Esophagus (tissue), 2 donors: ENCODE results near the gene NOL12. TPM values are rescaled to one million over a fixed set of nuclear protein-coding genes. Genes with fewer than 3 reads are reported as not detected.

Experiments used
- H3K27ac ChIP-seq, 2 donors: one replicate each; pipeline ENCODE4 v1.5.1; 2013; ENCODE audit warnings: low read depth in 2 of 2, mild to moderate bottlenecking in 2 of 2, inconsistent platforms in 1 of 2, low read length in 1 of 2, moderate library complexity in 1 of 2
- H3K27me3 ChIP-seq, 2 donors: one replicate each; pipeline ENCODE4 v1.6.1; 2013; ENCODE audit warnings: low read length in 2 of 2, control low read depth in 1 of 2, mild to moderate bottlenecking in 1 of 2; ENCODE audit not compliant: insufficient read depth in 2 of 2, control insufficient read depth in 1 of 2
- H3K36me3 ChIP-seq, 2 donors: one replicate each; pipeline ENCODE4 v1.6.1; 2013; ENCODE audit warnings: low read length in 1 of 2; ENCODE audit not compliant: control insufficient read depth in 2 of 2, insufficient read depth in 2 of 2
- H3K4me1 ChIP-seq, 2 donors: one replicate each; pipeline ENCODE4 v1.6.1; 2013; ENCODE audit warnings: low read length in 1 of 2; ENCODE audit not compliant: control insufficient read depth in 2 of 2, insufficient read depth in 2 of 2
- H3K4me3 ChIP-seq, 2 donors: one replicate each; pipeline ENCODE4 v1.5.1; 2013; ENCODE audit warnings: low read length in 2 of 2, mild to moderate bottlenecking in 2 of 2, low read depth in 1 of 2, moderate library complexity in 1 of 2
- H3K9me3 ChIP-seq, 2 donors: one replicate each; pipeline ENCODE4 v1.6.1; 2013; ENCODE audit warnings: mild to moderate bottlenecking in 2 of 2, low read depth in 1 of 2, low read length in 1 of 2, moderate library complexity in 1 of 2; ENCODE audit not compliant: control insufficient read depth in 2 of 2, insufficient read depth in 1 of 2
- WGBS, 2 donors: extraction: QIAGEN DNeasy Blood & Tissue Kit; methylation state at CpG; one replicate each; pipeline ENCODE4 v1.1.7; 2013; 5-methylcytosine and 5-hydroxymethylcytosine counted together
- polyA plus RNA-seq, 2 donors: library from polyadenylated mRNA; stranded (reverse); fragments of 200-250 nt; gene quantifications; one replicate each; pipeline ENCODE4 v1.2.3, GENCODE V29; 2013
- donor health status: healthy with polysubstance abuse.
- donor health status: Bipolar disorder and iron deficiency.

Gene NOL12
- polyA plus RNA-seq, result 10 to 100 TPM; 35.2 to 43.3 TPM

GRCh38 chr22:37686002-37686982 lies at the start of gene NOL12:
Gene NOL12, plus strand, starts transcription at chr22:37686343. Its CDS starts 50 bp downstream, at chr22:37686393.
- Histone ChIP-seq H3K4me3 (peak within 1 kb of the TSS; percentile 81), H3K9me3 (no peaks in the 10 kb centered on the region), H3K4me1 (peaks cover 2 to 9% of the 10 kb centered on the region in 2 donors), H3K27ac (peak within 1 kb of the TSS; percentile 79 to 95), H3K27me3 (no peaks in the 10 kb centered on the region), H3K36me3 (peaks cover 4 to 9% of the 10 kb centered on the region in 2 donors)
- WGBS, 2 donors, result 2% methylated on average over 57 to 62 of the region's 62 CpGs

- peaks cover 0 to 3% of the 10 kb centered on the region in 2 donors for H3K36me3 ChIP-seq
- 60 to 66% methylated on average over 3 of the region's 3 CpGs for WGBS, 2 donors
Measured at GRCh38 chr22:37636949-37637273, 49.2 kb upstream of the NOL12 start.

GRCh38 chr22:37638391-37639069 lies 47.6 kb upstream of the NOL12 start:
- Histone ChIP-seq H3K4me1 (peaks cover 0 to 35% of the 10 kb centered on the region in 2 donors), H3K27me3 (no peaks in the 10 kb centered on the region), H3K9me3 (no peaks in the 10 kb centered on the region), H3K36me3 (peaks cover 0 to 9% of the 10 kb centered on the region in 2 donors), H3K27ac (peak overlapping the region; percentile 85 to 94), H3K4me3 (peak overlapping the region; percentile 64 to 86)
- WGBS, 2 donors, result 30 to 31% methylated on average over 11 of the region's 11 CpGs

More at GRCh38 chr22:37636949-37637273, 49.2 kb upstream of the NOL12 start:
- no peaks in the 10 kb centered on the region for H3K9me3 ChIP-seq
- no peaks in the 10 kb centered on the region for H3K27me3 ChIP-seq
- H3K4me1 ChIP-seq, result peaks cover 0 to 35% of the 10 kb centered on the region in 2 donors
- no peak overlapping the region for H3K27ac ChIP-seq
- H3K4me3 ChIP-seq, result no peak overlapping the region

- Histone ChIP-seq H3K27ac (peak within 1 kb of the TSS; percentile 85 to 94), H3K4me3 (peak within 1 kb of the TSS; percentile 64 to 86), H3K9me3 (no peaks in the 10 kb centered on the region), H3K27me3 (no peaks in the 10 kb centered on the region), H3K36me3 (peaks cover 0 to 9% of the 10 kb centered on the region in 2 donors), H3K4me1 (peaks cover 0 to 33% of the 10 kb centered on the region in 2 donors)
- WGBS, 2 donors, result 4 to 8% methylated on average over 29 to 57 of the region's 57 CpGs
Measured at GRCh38 chr22:37639070-37639760, 46.9 kb upstream of the NOL12 start, which contains the start of gene SH3BP1. Gene SH3BP1, plus strand, starts transcription at chr22:37639669. Its CDS starts 119 bp downstream, at chr22:37639788.

GRCh38 chr22:37639771-37640590 lies 46.2 kb upstream of the NOL12 start:
- no peaks in the 10 kb centered on the region for H3K27me3 ChIP-seq
- WGBS, 2 donors, result 5 to 9% methylated on average over 18 to 27 of the region's 27 CpGs
- H3K4me3 ChIP-seq, result peak overlapping the region; percentile 64 to 86
- peaks cover 0 to 33% of the 10 kb centered on the region in 2 donors for H3K4me1 ChIP-seq
- H3K27ac ChIP-seq, result peak overlapping the region; percentile 85 to 94
- H3K36me3 ChIP-seq, result peaks cover 0 to 16% of the 10 kb centered on the region in 2 donors
- H3K9me3 ChIP-seq, result no peaks in the 10 kb centered on the region

- Histone ChIP-seq H3K4me1 (peaks cover 0 to 33% of the 10 kb centered on the region in 2 donors), H3K27me3 (no peaks in the 10 kb centered on the region), H3K9me3 (no peaks in the 10 kb centered on the region), H3K27ac (peak overlapping the region; percentile 85 to 94), H3K4me3 (peak overlapping the region; percentile 64 to 86), H3K36me3 (peaks cover 0 to 24% of the 10 kb centered on the region in 2 donors)
- WGBS, 2 donors, result 47 to 51% methylated on average over 23 to 24 of the region's 24 CpGs
Measured at GRCh38 chr22:37640591-37641560, 45.3 kb upstream of the NOL12 start.

GRCh38 chr22:37641561-37641949 lies 44.6 kb upstream of the NOL12 start:
- Histone ChIP-seq H3K4me1 (peaks cover 0 to 33% of the 10 kb centered on the region in 2 donors), H3K36me3 (peaks cover 0 to 25% of the 10 kb centered on the region in 2 donors), H3K27ac (peak overlapping the region; percentile 85 to 94), H3K27me3 (no peaks in the 10 kb centered on the region), H3K9me3 (no peaks in the 10 kb centered on the region), H3K4me3 (peak overlapping the region; percentile 64 to 86)
- 67 to 73% methylated on average over 5 of the region's 5 CpGs for WGBS, 2 donors
